CD4-positive, alpha-beta T cell (primary cell): ENCODE measurements around the gene MPDZ. TPM values are rescaled to one million over a fixed set of nuclear protein-coding genes. Genes with fewer than 3 reads are reported as not detected.

Source experiments
- ATAC-seq: fragments of 200-7000 bp; cut with Tn5 transposase; one replicate; pipeline ENCODE4 v1.10.0; 2022; ENCODE audit warnings: mild to moderate bottlenecking; ENCODE audit not compliant: poor library complexity
- CTCF ChIA-PET: fragments of 350-600 bp; sonication (Branson Sonifier 250); formaldehyde crosslinking; loops from one replicate; lab custom pipeline; 2021; ENCODE audit warnings: antibody characterized with exemption, inconsistent platforms; lab: Charles Lee
- POLR2A ChIA-PET: fragments of 350-600 bp; sonication (Branson Sonifier 250); formaldehyde crosslinking; loops from one replicate; lab custom pipeline; 2021; ENCODE audit warnings: antibody characterized with exemption, inconsistent platforms; lab: Charles Lee
- DNase-seq, 14 experiments: peaks; one replicate each; pipeline ENCODE4 v3.0.0-alpha.2; 2013 to 2020; ENCODE audit warnings: mixed read lengths in 2 of 14
- H3K27ac ChIP-seq, 2 donors: one replicate each; pipeline versions ENCODE4 v1.5.1 to v1.7.0; 2013; ENCODE audit warnings: low read length in 2 of 2, low read depth in 1 of 2, mild to moderate bottlenecking in 1 of 2
- H3K27me3 ChIP-seq, 2 experiments: 1 replicate in 1 of 2; 2 replicates in 1 of 2; pipeline versions ENCODE4 v1.6.1 to v1.7.0; 2013; ENCODE audit warnings: low read length in 2 of 2, control low read depth in 1 of 2, mild to moderate bottlenecking in 1 of 2, moderate library complexity in 1 of 2; ENCODE audit not compliant: insufficient read depth in 2 of 2, control insufficient read depth in 1 of 2
- H3K36me3 ChIP-seq: one replicate; pipeline ENCODE4 v1.6.1; 2013; ENCODE audit warnings: low read length, control low read depth; ENCODE audit not compliant: insufficient read depth
- H3K4me1 ChIP-seq: one replicate; pipeline ENCODE4 v1.6.1; 2013; ENCODE audit warnings: low read length, control low read depth; ENCODE audit not compliant: insufficient read depth
- H3K4me3 ChIP-seq: one replicate; pipeline ENCODE4 v1.5.1; 2013; ENCODE audit warnings: mild to moderate bottlenecking, low read length, moderate library complexity
- H3K9me3 ChIP-seq, 2 experiments: 1 replicate in 1 of 2; 2 replicates in 1 of 2; pipeline versions ENCODE4 v1.6.1 to v1.7.0; 2013; ENCODE audit warnings: low read length in 2 of 2, mild to moderate bottlenecking in 2 of 2, control low read depth in 1 of 2, moderate library complexity in 1 of 2; ENCODE audit not compliant: control insufficient read depth in 1 of 2, insufficient read depth in 1 of 2
- H3K27ac Mint-ChIP-seq: one replicate; pipeline ENCODE4 v1.8.0; 2020; ENCODE audit warnings: mixed read lengths
- H3K27me3 Mint-ChIP-seq: one replicate; pipeline ENCODE4 v1.8.0; 2021; ENCODE audit warnings: mixed read lengths
- H3K36me3 Mint-ChIP-seq: one replicate; pipeline ENCODE4 v1.8.0; 2021; ENCODE audit warnings: low read depth, mixed read lengths
- H3K4me1 Mint-ChIP-seq: one replicate; pipeline ENCODE4 v1.8.0; 2021; ENCODE audit warnings: low read depth, mixed read lengths
- H3K4me3 Mint-ChIP-seq: one replicate; pipeline ENCODE4 v1.8.0; 2020; ENCODE audit warnings: mild to moderate bottlenecking, mixed read lengths
- H3K9me3 Mint-ChIP-seq: one replicate; pipeline ENCODE4 v1.8.0; 2020; ENCODE audit warnings: mixed read lengths
- CTCF ChIP-seq: fragments of 200-600 bp; IDR thresholded peaks from one replicate; pipeline ENCODE4 v1.8.0; 2022; ENCODE audit warnings: antibody characterized with exemption, mild to moderate bottlenecking
- intact Hi-C, 2 experiments: fragments of 100-400 bp; cut with DNase I in 1 of 2; cut with micrococcal nuclease in 1 of 2; formaldehyde crosslinking; loops; one replicate each; pipeline versions ENCODE4 v1.15.1 to v1.9.0; 2023 to 2025; cut with DNase I, micrococcal nuclease
- total RNA-seq, 174 experiments: library from RNA in 2 of 174; stranded (reverse) in 2 of 174; gene quantifications; one replicate each; pipeline ENCODE4 v1.2.3 and lab custom pipeline; 2021 to 2026

MPDZ gene
- total RNA-seq, 2 experiments from 2014 or later: not detected

GRCh38 chr9:13110766-13111417 is 168.6 kb downstream of the MPDZ start:
- Histone ChIP-seq H3K4me1 (no peaks in the 10 kb centered on the region), H3K36me3 (no peaks in the 10 kb centered on the region), H3K27me3 (no peaks in the 10 kb centered on the region), H3K9me3 (peaks cover 0 to 4% of the 10 kb centered on the region in 2 experiments), H3K27ac (no peak overlapping the region), H3K4me3 (no peak overlapping the region)
- ATAC-seq: no peak
- Mint-ChIP-seq H3K9me3 (peaks cover 5% of the 10 kb centered on the region), H3K4me1 (no peaks in the 10 kb centered on the region), H3K27me3 (no peaks in the 10 kb centered on the region), H3K36me3 (no peaks in the 10 kb centered on the region), H3K27ac (no peak overlapping the region), H3K4me3 (no peak overlapping the region)
- ChIA-PET CTCF (no interaction called here), POLR2A (no interaction called here)
- intact Hi-C loops: no loop called here
- no peak for TF ChIP-seq CTCF
- no peak for DNase-seq

GRCh38 chr9:13109781-13110180 is 169.7 kb downstream of the MPDZ start:
- Mint-ChIP-seq H3K27ac (no peak overlapping the region), H3K9me3 (peaks cover 5% of the 10 kb centered on the region), H3K27me3 (no peaks in the 10 kb centered on the region), H3K4me3 (no peak overlapping the region), H3K4me1 (no peaks in the 10 kb centered on the region), H3K36me3 (no peaks in the 10 kb centered on the region)
- ChIA-PET CTCF (no interaction called here), POLR2A (no interaction called here)
- intact Hi-C loops: no loop called here
- DNase-seq: no peak
- Histone ChIP-seq H3K4me3 (no peak overlapping the region), H3K27ac (no peak overlapping the region), H3K36me3 (no peaks in the 10 kb centered on the region), H3K9me3 (peaks cover 0 to 4% of the 10 kb centered on the region in 2 experiments), H3K27me3 (no peaks in the 10 kb centered on the region), H3K4me1 (no peaks in the 10 kb centered on the region)
- no peak for TF ChIP-seq CTCF
- ATAC-seq: no peak

GRCh38 chr9:13107008-13107407 is 172.5 kb downstream of the MPDZ start:
- Mint-ChIP-seq H3K27ac (no peak overlapping the region), H3K4me1 (no peaks in the 10 kb centered on the region), H3K4me3 (no peak overlapping the region), H3K36me3 (no peaks in the 10 kb centered on the region), H3K27me3 (no peaks in the 10 kb centered on the region), H3K9me3 (peaks cover 2% of the 10 kb centered on the region)
- peaks cover 0 to 4% of the 10 kb centered on the region in 2 experiments for H3K9me3 ChIP-seq
- no peak overlapping the region for H3K4me3 ChIP-seq
- TF ChIP-seq CTCF: no peak
- no peak for DNase-seq
- H3K36me3 ChIP-seq: no peaks in the 10 kb centered on the region
- ATAC-seq: no peak
- ChIA-PET CTCF (no interaction called here), POLR2A (no interaction called here)
- no peak overlapping the region for H3K27ac ChIP-seq
- no peaks in the 10 kb centered on the region for H3K27me3 ChIP-seq
- H3K4me1 ChIP-seq: no peaks in the 10 kb centered on the region
- intact Hi-C loops: no loop called here
